ENCODE data around the gene C18orf54.
"Not testable (repeated sequence)": the region's sequence is repeated elsewhere in the genome, so short reads cannot be mapped to it uniquely, and the experiment has no call there.

C18orf54 gene

GRCh38 chr18:54386800-54387495 lies 29.2 kb downstream of the C18orf54 start:
- DNase-seq (ENCODE audit: low read depth, low spot score), result not testable (repeated sequence)

GRCh38 chr18:54387631-54388030 lies 29.9 kb downstream of the C18orf54 start:
- DNase-seq (ENCODE audit: low read depth, low spot score), result no peak

DNA sequence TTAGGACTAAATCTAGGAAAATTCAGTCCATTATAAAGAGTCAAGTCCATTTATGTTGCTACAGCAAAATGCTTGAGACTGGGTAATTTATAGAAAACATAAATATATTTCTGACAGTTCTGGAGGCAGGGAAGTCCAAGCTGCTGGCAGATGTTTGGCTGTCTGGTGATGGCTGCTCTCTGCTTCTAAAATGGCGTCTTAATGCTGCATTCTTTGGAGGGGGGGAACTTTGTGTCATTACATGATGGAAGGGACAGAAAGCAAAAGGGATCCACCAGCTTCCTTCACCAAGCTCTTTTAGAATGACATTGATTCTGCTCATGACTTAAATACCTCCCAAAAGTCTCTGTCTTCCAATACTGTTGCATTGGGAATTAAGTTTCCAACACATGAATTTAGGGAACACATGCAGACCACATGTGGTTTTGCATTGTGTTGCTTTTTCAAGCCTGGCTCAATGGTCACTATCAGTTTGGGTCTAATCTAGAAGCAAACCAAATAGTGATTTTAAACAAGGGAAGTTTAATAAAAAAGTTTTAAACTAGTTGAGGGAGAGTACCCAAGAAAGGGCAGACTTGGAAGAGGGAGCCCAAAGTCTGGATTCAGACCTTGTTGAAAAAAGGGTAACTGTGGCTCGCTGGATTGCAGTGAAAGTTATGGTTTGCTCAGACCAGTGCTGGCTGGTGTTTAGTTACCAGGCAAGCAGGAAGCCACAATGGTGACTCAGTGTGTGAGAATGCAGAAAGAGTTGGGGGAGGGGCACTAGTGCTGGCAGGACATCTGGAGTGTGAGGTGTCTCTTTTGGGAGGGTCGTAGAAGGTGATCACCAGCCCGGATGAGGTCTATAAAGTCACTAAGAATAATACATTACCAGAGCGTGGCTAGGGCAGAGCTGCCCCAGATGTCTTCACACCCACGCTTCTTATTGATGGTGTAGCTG lies 30.8 kb downstream of the C18orf54 start:
- DNase-seq (ENCODE audit: low read depth, low spot score), result peak; percentile 86

- no peak for DNase-seq (ENCODE audit: low read depth, low spot score)
These were observed 31.4 kb downstream of the C18orf54 start for GRCh38 chr18:54389143-54389505.

- no peak for DNase-seq (ENCODE audit: low read depth, low spot score)
These were observed 33.1 kb downstream of the C18orf54 start for GRCh38 chr18:54390838-54391237.

DNA sequence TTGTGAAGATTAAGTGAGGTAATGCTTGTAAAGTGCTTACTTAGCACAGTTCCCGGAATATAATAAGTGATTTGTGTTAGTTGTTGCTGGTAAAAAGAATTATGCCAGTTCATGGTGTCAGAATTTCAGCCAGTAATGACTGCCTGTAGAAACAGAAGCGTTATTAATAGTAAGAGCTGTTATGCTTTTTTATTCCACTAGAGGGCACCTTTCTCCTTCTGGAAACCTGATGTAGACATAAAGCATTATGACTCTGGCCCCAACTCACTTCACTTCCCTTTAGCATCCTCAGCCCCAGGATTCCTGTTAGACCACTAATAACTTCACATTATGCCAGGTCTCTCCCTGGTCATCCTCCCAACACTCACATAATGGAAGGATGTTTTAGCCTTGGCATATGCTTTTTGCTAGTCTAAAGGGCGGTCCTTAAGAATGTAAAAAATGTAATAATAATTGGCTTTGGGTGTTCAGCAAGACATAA lies 34.9 kb downstream of the C18orf54 start:
- peak; percentile 84 for DNase-seq (ENCODE audit: low read depth, low spot score)

GRCh38 chr18:54393648-54394294 lies 36.1 kb downstream of the C18orf54 start:
- no peak for DNase-seq (ENCODE audit: low read depth, low spot score)

DNA sequence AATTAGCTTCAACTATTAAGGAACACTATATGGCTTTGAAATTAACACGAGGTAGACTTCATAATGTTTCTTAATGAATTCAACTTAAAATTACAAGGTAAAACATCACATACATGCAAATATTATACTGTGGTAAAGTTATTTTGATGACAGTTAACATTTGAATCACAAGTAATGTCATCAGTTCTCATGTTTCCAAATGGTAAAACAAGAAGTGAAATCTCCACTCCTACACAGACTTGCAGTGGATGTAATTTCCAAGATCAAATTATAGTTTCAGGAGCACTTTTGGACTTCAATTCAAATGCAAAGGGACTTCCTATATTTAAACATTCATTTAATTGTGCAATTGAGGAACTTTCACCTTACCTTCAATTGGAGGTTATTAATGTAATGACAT lies 39.1 kb downstream of the C18orf54 start:
- no peak for DNase-seq (ENCODE audit: low read depth, low spot score)

GRCh38 chr18:54405290-54405689 lies 47.6 kb downstream of the C18orf54 start:
- no peak for DNase-seq (ENCODE audit: low read depth, low spot score)

- no peak for DNase-seq (ENCODE audit: low read depth, low spot score)
These were observed 54.1 kb downstream of the C18orf54 start for GRCh38 chr18:54411781-54412180.

DNA sequence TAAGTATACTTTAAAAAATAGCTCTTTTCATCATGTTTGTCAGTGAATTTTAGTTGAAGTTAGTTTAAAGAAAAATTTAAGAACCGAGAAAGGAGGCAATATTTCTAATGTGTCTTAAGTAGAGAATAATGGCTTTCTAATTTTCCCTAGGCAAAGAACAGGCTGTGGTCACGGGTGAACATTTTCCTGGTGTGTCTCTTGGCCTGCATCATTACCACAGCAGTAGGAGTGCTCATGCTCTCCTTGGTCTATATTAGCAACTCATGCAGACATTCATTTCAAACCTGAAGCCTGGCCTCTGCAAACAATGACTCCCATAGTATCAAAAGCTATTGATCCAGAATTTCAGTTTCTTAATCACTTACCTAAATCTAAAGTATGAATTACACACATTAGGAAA lies 57.4 kb downstream of the C18orf54 start:
- DNase-seq (ENCODE audit: low read depth, low spot score), result peak; percentile 63

DNA sequence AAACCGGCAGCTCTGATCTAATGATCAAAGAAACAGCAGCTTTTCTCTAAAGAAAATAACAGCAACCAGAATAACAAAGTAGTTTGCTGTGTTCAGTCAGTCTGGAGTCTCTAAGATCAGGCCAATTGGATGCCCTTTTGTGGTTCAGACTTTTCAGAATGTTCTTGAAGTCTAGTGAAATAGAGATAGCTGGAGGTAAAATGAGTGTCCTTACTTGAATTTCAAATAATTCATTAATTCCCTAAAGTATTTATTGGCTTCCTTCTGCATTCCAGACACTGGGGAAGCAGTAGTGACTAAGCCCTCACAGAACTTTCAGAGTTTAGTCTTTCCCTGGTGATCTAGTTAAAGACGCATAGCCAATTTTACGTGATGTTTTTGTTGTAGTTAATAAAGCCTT lies 58.7 kb downstream of the C18orf54 start:
- peak; percentile 89 for DNase-seq (ENCODE audit: low read depth, low spot score)

GRCh38 chr18:54423831-54424230 lies 66.1 kb downstream of the C18orf54 start:
- DNase-seq (ENCODE audit: low read depth, low spot score), result no peak

- no peak for DNase-seq (ENCODE audit: low read depth, low spot score)
These were observed 68.5 kb downstream of the C18orf54 start for GRCh38 chr18:54426085-54426665.

All from astrocyte of the hippocampus (primary cell).